Glutamatergic neuron (in vitro differentiated cells): Measurements from ENCODE around the gene SMAD6. TPM values are rescaled to one million over a fixed set of nuclear protein-coding genes. Genes with fewer than 3 reads are reported as not detected.

ENCODE experiments used
- DNase-seq: peaks from one replicate; pipeline ENCODE4 v3.0.0; 2022
- H3K27ac Mint-ChIP-seq: one replicate; pipeline ENCODE4 v1.8.0; 2020; ENCODE audit warnings: mild to moderate bottlenecking, mixed read lengths, inconsistent platforms; ENCODE audit not compliant: unreplicated experiment
- H3K27me3 Mint-ChIP-seq: one replicate; pipeline ENCODE4 v1.8.0; 2020; ENCODE audit warnings: mild to moderate bottlenecking, moderate library complexity, mixed read lengths, inconsistent platforms; ENCODE audit not compliant: unreplicated experiment
- H3K36me3 Mint-ChIP-seq: one replicate; pipeline ENCODE4 v1.8.0; 2020; ENCODE audit warnings: mild to moderate bottlenecking, mixed read lengths, inconsistent platforms; ENCODE audit not compliant: unreplicated experiment
- H3K4me1 Mint-ChIP-seq: one replicate; pipeline ENCODE4 v1.8.0; 2020; ENCODE audit warnings: mild to moderate bottlenecking, low read depth, mixed read lengths, inconsistent platforms; ENCODE audit not compliant: unreplicated experiment
- H3K4me3 Mint-ChIP-seq: one replicate; pipeline ENCODE4 v1.8.0; 2020; ENCODE audit warnings: mild to moderate bottlenecking, mixed read lengths, inconsistent platforms; ENCODE audit not compliant: unreplicated experiment
- H3K9me3 Mint-ChIP-seq: one replicate; pipeline ENCODE4 v1.8.0; 2020; ENCODE audit warnings: mild to moderate bottlenecking, moderate library complexity, mixed read lengths, inconsistent platforms; ENCODE audit not compliant: unreplicated experiment
- CTCF ChIP-seq: fragments of 200-600 bp; sonication (generic); IDR thresholded peaks from one replicate; pipeline ENCODE4 v1.5.0; 2021; ENCODE audit not compliant: partially characterized antibody, unreplicated experiment
- long read RNA-seq: library from polyadenylated mRNA; unstranded; transcript quantifications from one replicate; pipeline ENCODE4 v2.0.0, GENCODE V29; 2020; ENCODE audit not compliant: unreplicated experiment
- total RNA-seq: library from RNA; stranded (reverse); fragmentation: NEBNext Ultra II Directional; extraction: Animal tissue kit (Norgen Biotek cat#: 25700); gene quantifications from one replicate; pipeline ENCODE4 v1.2.1, GENCODE V29; 2021; ENCODE audit not compliant: unreplicated experiment

The SMAD6 gene
- 0.83 TPM for total RNA-seq
- long read RNA-seq: 0 reads

DNA sequence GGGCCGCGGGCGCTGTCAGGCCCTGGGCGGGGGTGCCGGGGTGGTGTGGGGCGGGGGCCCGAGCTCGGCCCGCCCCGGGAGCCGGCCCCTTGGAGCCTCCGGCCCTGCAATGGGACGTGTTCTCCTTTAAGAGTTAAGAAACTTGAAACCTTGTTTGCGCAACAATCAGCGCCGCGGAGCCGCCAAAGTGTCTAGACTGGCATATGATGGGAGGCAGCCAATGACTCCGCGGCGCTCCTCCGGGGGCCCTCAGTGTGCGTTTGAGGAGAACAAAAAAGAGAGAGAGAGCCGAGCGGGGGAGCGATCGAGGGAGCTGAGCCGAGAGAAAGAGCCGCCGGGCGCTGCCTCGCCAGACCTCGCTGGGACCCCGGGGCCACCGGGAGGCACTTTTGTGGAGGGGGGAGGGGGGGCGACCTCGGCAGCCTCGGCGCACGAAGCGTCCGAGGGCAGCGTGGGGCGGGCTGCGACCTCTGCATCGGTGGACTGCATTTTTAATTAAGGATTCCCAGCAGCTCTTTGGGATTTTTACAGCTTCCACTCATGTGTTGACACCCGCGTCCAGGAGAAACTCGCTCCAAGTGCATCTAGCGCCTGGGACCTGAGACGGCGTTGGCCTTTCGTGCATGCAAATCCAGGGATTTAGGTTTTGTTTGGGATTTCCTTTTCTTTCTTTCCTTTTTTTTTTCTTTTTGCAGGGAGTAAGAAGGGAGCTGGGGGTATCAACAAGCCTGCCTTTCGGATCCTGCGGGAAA lies at the start of gene SMAD6:
SMAD6 (plus strand) TSS at position 202 of the 752 bp plus-strand sequence. CDS start 1,023 bp downstream, outside the sequence.
- Mint-ChIP-seq H3K27ac (peak within 1 kb of the TSS; percentile 68), H3K4me1 (peaks cover under 1% of the 10 kb centered on the region), H3K9me3 (no peaks in the 10 kb centered on the region), H3K27me3 (peaks cover 11% of the 10 kb centered on the region), H3K4me3 (peak within 1 kb of the TSS; percentile 87), H3K36me3 (no peaks in the 10 kb centered on the region)
- peak; percentile 77 for DNase-seq
- TF ChIP-seq CTCF: no peak

DNA sequence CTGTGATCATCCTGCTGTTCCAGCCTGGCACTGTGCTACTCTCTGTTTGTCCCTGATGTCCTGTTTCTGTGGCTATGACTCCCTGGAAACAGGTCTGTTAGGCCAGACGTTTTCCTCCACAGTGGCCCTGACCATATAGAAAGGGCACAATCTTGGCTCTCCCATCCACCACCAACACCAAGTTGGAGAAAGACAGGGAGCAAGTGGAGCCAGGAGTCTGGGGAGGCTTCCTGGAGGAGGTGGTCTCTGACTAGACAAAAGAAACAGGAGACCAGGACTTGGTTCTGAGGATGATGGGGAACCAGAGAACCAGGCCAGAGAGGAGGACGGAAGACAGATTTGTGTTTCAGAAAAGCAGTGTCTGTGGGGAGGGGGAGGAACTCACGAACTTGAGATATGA lies 49.2 kb upstream of the SMAD6 start:
- no peak for TF ChIP-seq CTCF
- no peaks in the 10 kb centered on the region for H3K4me1 Mint-ChIP-seq

DNA sequence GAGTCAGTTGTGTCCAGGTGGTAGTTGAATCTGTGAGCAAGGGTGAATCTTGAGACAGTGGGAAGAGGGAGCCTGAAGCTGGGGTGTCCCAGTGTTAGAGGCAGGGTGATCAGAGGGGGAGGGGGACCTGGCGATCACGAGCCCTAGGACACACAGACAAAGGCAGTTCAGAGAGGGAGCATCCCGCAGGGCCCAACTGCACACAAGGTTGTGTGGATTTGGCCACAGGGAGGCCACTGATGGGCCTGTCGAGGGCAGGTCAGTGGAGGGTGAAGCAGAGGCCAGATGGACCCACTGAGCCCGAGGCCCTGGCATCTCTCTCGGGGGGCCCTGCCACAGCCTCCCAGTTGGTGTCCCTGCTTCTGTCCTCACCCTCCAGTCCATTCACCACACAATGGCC lies 48.6 kb upstream of the SMAD6 start:
- Mint-ChIP-seq H3K9me3 (peaks cover 2% of the 10 kb centered on the region), H3K4me1 (no peaks in the 10 kb centered on the region), H3K36me3 (peaks cover 3% of the 10 kb centered on the region), H3K27ac (no peak overlapping the region), H3K4me3 (no peak overlapping the region), H3K27me3 (peaks cover 14% of the 10 kb centered on the region)
- no peak for DNase-seq
- no peak for TF ChIP-seq CTCF

More for the DNA sequence above, 49.2 kb upstream of the SMAD6 start:
- Mint-ChIP-seq H3K36me3 (peaks cover 3% of the 10 kb centered on the region), H3K9me3 (peaks cover 2% of the 10 kb centered on the region), H3K27me3 (peaks cover 15% of the 10 kb centered on the region), H3K4me3 (no peak overlapping the region), H3K27ac (no peak overlapping the region)
- no peak for DNase-seq

- no peak for TF ChIP-seq CTCF
- Mint-ChIP-seq H3K4me1 (no peaks in the 10 kb centered on the region), H3K27me3 (peaks cover 14% of the 10 kb centered on the region), H3K36me3 (peaks cover 3% of the 10 kb centered on the region), H3K27ac (no peak overlapping the region), H3K9me3 (peaks cover 2% of the 10 kb centered on the region), H3K4me3 (no peak overlapping the region)
- DNase-seq: no peak
Measured at GRCh38 chr15:66653852-66654251, 48.2 kb upstream of the SMAD6 start.

DNA sequence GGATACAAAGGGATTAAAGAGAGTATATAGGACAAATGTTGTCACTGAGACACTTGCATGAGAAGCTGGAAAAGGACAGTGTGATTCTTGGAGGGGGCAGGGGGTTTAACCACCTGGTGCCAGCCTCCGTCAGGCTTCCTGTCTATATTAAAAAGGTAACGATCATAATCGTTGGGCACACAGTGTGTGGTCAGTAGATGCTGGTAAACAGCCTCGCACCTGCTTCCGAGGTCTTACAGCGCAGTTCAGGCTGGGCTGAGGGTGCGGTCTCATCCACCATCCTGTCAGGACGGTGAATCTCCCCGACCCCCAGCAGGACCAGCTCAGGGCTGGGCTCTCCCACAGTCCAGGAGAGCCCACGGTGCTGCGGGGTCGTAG lies 47.7 kb upstream of the SMAD6 start:
- no peak overlapping the region for H3K27ac Mint-ChIP-seq
- DNase-seq: no peak
- TF ChIP-seq CTCF: no peak
- H3K4me1 Mint-ChIP-seq: no peaks in the 10 kb centered on the region
- peaks cover 2% of the 10 kb centered on the region for H3K9me3 Mint-ChIP-seq
- peaks cover 3% of the 10 kb centered on the region for H3K36me3 Mint-ChIP-seq
- peak overlapping the region; percentile 55 for H3K4me3 Mint-ChIP-seq
- H3K27me3 Mint-ChIP-seq: peaks cover 14% of the 10 kb centered on the region
